ENCODE results near the gene FOXN3.
"Not testable (repeated sequence)": the region's sequence is repeated elsewhere in the genome, so short reads cannot be mapped to it uniquely, and the experiment has no call there.

Gene FOXN3

DNA sequence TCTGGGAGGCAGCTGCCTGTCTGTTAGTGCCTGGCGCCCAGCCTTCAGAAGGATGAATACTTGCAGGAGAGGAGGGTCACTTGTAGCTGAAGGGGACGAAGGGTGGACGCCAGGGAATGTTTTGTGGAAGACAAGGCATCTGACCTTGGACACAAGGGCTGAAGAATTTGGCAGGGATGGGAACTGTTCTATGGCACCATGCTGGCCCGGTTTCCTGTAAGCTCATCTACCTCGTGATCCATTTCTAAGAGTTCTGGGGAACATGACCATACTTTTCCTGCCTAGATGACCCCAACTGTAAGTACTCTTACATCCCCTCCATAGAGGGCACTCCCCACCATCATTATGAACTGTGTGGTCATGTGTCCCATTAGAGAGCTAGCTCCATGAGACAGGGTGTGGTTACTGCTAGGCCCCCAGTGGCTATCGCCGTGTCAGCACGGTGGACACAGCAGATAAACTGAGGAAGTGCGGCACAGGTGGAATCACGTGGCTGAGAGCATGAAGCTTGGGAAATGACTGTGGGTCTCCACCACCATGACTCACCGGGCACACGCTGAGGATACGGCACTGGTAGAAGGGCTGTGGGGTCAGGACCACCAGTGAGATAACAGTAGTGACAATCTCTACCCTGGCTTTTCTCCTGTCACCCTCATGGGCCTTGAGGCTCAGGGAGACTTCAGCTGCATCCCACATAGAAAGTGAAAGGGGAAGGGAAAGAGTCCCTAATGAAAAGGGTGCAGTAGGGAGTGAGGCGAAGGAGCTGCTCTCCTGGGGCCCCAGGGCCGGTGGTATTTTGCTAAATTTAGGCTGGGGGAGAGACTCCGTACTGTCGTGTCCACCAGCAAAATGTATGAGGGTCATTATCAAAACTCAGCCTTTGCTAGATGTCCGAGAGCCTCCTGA lies 252.6 kb downstream of the FOXN3 start:
- Histone ChIP-seq H2AFZ (ENCODE audit: low read depth, low read length) (no peak overlapping the region), H3K9me3 (ENCODE audit: low read length) (peaks cover 2% of the 10 kb centered on the region), H3K27me3 (ENCODE audit: insufficient read depth, low read length) (no peaks in the 10 kb centered on the region), H3K4me3 (ENCODE audit: low read length) (no peak overlapping the region), H3K4me1 (ENCODE audit: insufficient read depth, low read length) (no peaks in the 10 kb centered on the region), H3K36me3 (ENCODE audit: insufficient read depth, low read length) (peaks cover 15% of the 10 kb centered on the region)

DNA sequence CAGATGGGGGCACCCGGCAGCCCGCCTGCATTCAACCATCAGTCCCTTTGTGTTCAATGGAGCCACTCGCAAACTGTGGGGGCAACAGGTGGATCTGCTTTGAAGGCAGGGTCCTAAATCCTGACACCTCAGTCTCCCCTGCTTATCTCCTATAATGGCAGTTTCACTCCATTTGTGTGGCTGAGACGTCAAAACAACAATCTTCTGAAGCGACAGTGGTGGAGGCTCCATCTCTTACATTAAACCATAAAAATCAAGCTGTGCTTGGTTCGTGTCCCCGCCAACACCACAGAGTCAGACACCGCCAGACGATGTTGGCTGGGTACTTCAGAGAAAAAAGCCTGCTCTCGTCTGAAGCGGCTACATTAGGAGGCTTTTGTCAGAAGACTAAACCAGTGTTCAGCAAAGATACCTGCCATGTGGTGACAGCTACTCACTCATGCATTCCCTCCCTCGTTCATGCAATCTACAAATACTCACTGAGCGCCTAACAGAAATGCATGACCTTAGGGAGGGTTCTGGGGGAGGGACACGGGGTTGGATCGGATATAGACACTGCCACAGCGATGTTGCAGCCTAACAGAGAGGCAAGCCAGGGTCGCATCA lies 253.9 kb downstream of the FOXN3 start:
- Histone ChIP-seq H2AFZ (ENCODE audit: low read depth, low read length) (no peak overlapping the region), H3K9me3 (ENCODE audit: low read length) (peaks cover 2% of the 10 kb centered on the region), H3K36me3 (ENCODE audit: insufficient read depth, low read length) (peaks cover 15% of the 10 kb centered on the region), H3K4me1 (ENCODE audit: insufficient read depth, low read length) (no peaks in the 10 kb centered on the region), H3K27me3 (ENCODE audit: insufficient read depth, low read length) (no peaks in the 10 kb centered on the region), H3K4me3 (ENCODE audit: low read length) (no peak overlapping the region)

DNA sequence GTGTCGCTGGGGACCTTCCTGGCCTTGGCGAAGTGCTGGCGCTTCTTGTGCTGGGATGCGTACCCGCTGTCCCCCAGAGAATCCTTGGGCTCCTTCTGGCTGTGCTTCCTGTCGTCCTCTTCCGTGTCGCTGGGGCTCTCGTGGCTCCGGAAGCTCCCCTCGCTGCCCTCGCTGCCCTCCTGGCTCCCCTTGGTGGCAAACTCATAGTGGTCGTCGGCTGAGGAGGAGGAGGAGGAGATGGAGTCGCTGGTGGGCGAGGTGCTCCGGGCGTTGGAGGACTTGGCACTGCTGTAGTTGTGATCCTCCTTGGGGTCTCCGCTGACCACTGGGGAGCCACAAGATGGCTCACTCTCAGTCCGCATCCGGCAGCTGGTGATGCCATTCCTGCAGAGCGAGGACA lies 254.4 kb downstream of the FOXN3 start:
- H3K4me3 ChIP-seq (ENCODE audit: low read length), result no peak overlapping the region
- peaks cover 3% of the 10 kb centered on the region for H3K9me3 ChIP-seq (ENCODE audit: low read length)
- H3K27me3 ChIP-seq (ENCODE audit: insufficient read depth, low read length), result no peaks in the 10 kb centered on the region
- no peaks in the 10 kb centered on the region for H3K4me1 ChIP-seq (ENCODE audit: insufficient read depth, low read length)
- H3K36me3 ChIP-seq (ENCODE audit: insufficient read depth, low read length), result peaks cover 15% of the 10 kb centered on the region
- no peak overlapping the region for H2AFZ ChIP-seq (ENCODE audit: low read depth, low read length)

DNA sequence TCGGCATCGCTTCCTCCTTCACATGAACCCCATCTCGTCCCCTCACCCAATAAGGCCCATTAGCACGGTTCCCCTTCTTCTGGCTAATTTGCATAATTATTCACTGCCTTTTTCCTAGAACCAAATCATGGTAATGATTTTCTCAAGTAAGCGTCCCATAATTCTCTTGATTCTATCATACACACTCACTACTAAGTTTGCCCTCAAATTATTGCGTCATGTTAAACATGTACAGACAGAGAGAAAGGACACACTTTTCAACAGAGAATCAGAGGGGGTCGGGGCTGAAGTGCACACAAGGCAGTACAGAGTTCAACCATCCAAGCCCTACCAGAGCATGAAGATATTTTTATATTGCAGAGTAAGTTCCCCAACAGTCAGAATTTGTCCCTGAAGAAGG lies 256.6 kb downstream of the FOXN3 start:
- Histone ChIP-seq H2AFZ (ENCODE audit: low read depth, low read length) (no peak overlapping the region), H3K9me3 (ENCODE audit: low read length) (peaks cover 6% of the 10 kb centered on the region), H3K36me3 (ENCODE audit: insufficient read depth, low read length) (peaks cover 15% of the 10 kb centered on the region), H3K4me3 (ENCODE audit: low read length) (no peak overlapping the region), H3K27me3 (ENCODE audit: insufficient read depth, low read length) (no peaks in the 10 kb centered on the region), H3K4me1 (ENCODE audit: insufficient read depth, low read length) (no peaks in the 10 kb centered on the region)

DNA sequence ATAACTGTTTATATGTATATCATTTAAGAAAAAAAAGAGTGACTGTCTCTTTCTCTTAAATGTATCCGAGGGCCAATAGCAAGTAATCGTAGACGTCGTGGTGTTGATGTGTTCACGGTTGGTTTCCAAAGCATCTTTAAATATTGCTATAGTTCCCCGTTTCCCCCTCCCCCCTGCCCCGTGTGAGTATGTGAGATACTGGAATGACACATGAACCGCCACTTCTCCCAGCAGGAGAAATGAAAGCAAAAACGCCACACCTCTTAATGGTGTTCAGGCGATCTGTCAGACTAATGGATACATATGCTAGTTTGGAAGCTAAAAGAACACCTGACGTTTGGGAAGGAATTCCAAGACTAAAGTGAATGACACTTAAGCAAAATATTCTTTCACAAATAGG lies 258.3 kb downstream of the FOXN3 start:
- no peak overlapping the region for H3K4me3 ChIP-seq (ENCODE audit: low read length)
- no peak overlapping the region for H2AFZ ChIP-seq (ENCODE audit: low read depth, low read length)
- no peaks in the 10 kb centered on the region for H3K4me1 ChIP-seq (ENCODE audit: insufficient read depth, low read length)
- no peaks in the 10 kb centered on the region for H3K27me3 ChIP-seq (ENCODE audit: insufficient read depth, low read length)
- peaks cover 11% of the 10 kb centered on the region for H3K36me3 ChIP-seq (ENCODE audit: insufficient read depth, low read length)
- peaks cover 7% of the 10 kb centered on the region for H3K9me3 ChIP-seq (ENCODE audit: low read length)

DNA sequence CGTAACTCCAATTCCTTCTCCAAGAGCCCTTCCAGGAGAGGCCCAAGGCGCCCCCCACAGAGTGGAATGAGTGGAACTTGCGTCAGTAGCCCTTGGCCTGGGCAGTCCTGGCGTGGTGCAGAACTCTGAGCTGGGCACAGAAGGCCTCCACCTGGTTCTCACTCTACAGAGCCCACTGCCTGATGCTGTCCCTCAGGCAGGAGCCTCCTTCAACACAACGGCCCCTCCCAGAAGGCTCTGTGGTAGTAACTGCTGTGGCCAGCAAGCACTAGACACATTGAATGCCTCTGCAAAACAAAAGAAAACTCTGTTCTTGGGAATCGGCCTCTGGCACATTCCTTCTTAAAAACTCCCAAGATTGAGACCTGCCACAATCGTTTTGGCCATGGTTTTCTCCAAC lies 258.9 kb downstream of the FOXN3 start:
- H2AFZ ChIP-seq (ENCODE audit: low read depth, low read length); H3K27me3 ChIP-seq (ENCODE audit: insufficient read depth, low read length); H3K4me3 ChIP-seq (ENCODE audit: low read length); H3K4me1 ChIP-seq (ENCODE audit: insufficient read depth, low read length); H3K9me3 ChIP-seq (ENCODE audit: low read length): not testable (repeated sequence)
- H3K36me3 ChIP-seq (ENCODE audit: insufficient read depth, low read length), result peaks cover 11% of the 10 kb centered on the region

DNA sequence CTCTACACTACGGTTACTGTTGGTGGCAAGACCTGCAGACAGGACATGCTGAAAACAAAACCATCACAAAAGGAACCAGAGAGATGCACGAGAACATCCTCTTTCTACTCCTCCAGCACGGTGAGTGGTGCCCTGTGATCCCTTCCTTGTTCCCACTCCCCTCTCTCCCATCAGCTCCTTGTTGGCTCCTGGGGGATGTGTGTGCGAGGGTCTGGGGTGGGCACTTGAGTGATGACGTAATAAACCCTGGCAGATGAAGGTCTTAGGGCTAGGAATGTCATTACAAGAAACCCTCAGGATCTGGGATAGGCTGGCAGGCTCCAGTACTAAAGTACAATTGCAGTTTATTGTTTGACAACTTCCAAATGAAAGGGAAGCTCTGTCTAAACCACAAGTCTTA lies 261.5 kb downstream of the FOXN3 start:
- Histone ChIP-seq H3K27me3 (ENCODE audit: insufficient read depth, low read length) (no peaks in the 10 kb centered on the region), H3K9me3 (ENCODE audit: low read length) (peaks cover 6% of the 10 kb centered on the region), H2AFZ (ENCODE audit: low read depth, low read length) (no peak overlapping the region), H3K4me3 (ENCODE audit: low read length) (no peak overlapping the region), H3K36me3 (ENCODE audit: insufficient read depth, low read length) (no peaks in the 10 kb centered on the region), H3K4me1 (ENCODE audit: insufficient read depth, low read length) (no peaks in the 10 kb centered on the region)

DNA sequence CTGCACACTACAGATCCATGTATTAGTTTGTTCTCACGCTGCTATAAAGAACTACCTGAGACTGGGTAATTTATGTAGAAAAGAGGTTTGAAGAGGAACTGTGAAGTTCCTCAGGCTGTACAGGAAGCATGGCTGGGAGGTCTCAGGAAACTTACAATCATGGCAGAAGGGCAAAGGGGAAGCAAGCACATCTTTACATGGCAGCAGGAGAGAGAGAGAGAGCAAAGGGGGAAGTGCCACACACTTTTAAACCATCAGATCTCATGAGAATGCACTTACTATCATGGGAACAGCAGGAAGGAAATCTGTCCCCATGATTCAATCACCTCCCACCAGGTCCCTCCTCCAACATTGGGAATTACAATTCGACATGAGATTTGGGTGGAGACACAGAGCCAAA lies 265.3 kb downstream of the FOXN3 start:
- not testable (repeated sequence) for H3K4me3 ChIP-seq (ENCODE audit: low read length); H3K9me3 ChIP-seq (ENCODE audit: low read length); H3K36me3 ChIP-seq (ENCODE audit: insufficient read depth, low read length); H3K27me3 ChIP-seq (ENCODE audit: insufficient read depth, low read length); H3K4me1 ChIP-seq (ENCODE audit: insufficient read depth, low read length); H2AFZ ChIP-seq (ENCODE audit: low read depth, low read length)

DNA sequence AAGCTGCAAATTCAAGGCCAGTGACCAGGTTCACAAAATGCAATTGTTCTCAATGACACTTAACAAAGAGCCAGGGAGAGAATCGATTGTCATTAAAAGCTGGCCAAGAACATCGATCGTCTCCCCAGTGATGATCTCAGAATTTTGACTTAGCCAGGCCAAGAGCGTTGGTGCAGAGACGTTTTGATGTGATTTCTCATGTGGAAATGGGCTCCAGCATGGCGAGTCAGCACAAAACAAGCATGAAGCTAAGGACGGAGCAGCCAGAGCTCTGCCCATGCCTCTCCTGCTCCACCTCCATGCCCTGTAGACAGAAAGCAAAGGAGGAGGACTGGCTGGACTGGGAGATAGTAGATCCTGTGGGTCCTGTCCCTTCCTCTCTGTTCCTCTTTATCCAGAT lies 270.8 kb downstream of the FOXN3 start:
- no peaks in the 10 kb centered on the region for H3K27me3 ChIP-seq (ENCODE audit: insufficient read depth, low read length)
- H3K4me1 ChIP-seq (ENCODE audit: insufficient read depth, low read length), result no peaks in the 10 kb centered on the region
- H3K36me3 ChIP-seq (ENCODE audit: insufficient read depth, low read length), result no peaks in the 10 kb centered on the region
- H3K4me3 ChIP-seq (ENCODE audit: low read length), result no peak overlapping the region
- H3K9me3 ChIP-seq (ENCODE audit: low read length), result no peaks in the 10 kb centered on the region
- H2AFZ ChIP-seq (ENCODE audit: low read depth, low read length), result no peak overlapping the region

DNA sequence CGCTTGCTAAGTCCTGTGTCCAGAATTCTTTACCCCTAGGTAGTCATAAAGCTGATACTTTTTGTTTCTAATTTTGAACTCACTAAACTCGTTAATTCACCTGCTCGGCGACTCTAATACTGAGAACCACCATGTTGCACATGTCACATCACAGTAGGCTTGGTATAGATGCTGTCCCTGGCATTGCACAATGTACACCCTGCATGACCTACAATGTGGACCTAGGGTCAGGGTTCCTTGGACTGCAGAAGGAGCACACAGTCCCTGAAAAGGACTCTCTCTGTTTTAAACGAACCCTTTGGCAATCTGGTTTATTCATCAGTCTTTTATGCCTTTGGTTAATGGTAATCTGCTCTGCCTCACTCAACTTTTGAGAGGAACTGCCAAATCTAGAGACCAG lies 272.4 kb downstream of the FOXN3 start:
- Histone ChIP-seq H3K36me3 (ENCODE audit: insufficient read depth, low read length) (no peaks in the 10 kb centered on the region), H3K4me3 (ENCODE audit: low read length) (no peak overlapping the region), H3K9me3 (ENCODE audit: low read length) (no peaks in the 10 kb centered on the region), H3K4me1 (ENCODE audit: insufficient read depth, low read length) (peaks cover 11% of the 10 kb centered on the region), H2AFZ (ENCODE audit: low read depth, low read length) (no peak overlapping the region), H3K27me3 (ENCODE audit: insufficient read depth, low read length) (no peaks in the 10 kb centered on the region)

DNA sequence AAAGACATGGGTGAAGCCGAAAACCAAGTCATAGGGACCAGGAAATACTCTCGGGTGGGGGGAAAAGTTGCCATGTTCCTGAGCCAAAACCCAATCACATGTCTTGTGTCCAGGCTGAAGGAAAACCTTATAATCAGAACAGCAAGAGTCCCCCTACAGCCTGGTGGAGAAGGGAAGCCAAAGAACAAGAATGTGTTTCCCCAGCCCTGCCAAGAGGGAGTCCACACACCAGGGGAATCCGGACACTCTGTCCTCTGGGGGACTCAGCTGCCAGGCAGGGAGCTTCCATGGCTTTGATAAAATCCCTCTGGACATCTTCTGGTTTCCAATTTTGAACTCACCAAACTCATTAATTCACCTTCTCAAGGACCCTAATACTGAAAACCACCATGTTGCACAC lies 273.0 kb downstream of the FOXN3 start:
- H3K27me3 ChIP-seq (ENCODE audit: insufficient read depth, low read length), result no peaks in the 10 kb centered on the region
- no peak overlapping the region for H2AFZ ChIP-seq (ENCODE audit: low read depth, low read length)
- no peaks in the 10 kb centered on the region for H3K9me3 ChIP-seq (ENCODE audit: low read length)
- H3K4me3 ChIP-seq (ENCODE audit: low read length), result no peak overlapping the region
- no peaks in the 10 kb centered on the region for H3K36me3 ChIP-seq (ENCODE audit: insufficient read depth, low read length)
- H3K4me1 ChIP-seq (ENCODE audit: insufficient read depth, low read length), result peaks cover 15% of the 10 kb centered on the region

DNA sequence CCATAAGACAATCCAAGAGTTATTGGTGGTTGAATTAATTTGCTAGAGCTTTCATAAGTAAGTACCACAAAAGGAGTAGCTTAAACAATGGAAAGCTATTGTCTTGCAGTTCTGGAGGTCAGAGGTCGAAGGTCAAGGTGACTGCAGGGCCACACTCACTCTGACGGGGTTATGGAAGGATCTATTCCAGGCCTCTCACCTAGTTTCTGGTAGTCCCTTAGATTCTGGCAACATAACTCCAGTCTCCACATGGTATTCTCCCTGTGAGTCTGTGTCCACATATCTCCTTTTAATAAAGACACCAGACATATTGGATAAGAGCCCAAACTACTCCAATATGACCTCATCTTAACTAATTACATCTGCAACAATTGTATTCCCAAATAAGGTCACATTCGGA lies 273.4 kb downstream of the FOXN3 start:
- no peak overlapping the region for H2AFZ ChIP-seq (ENCODE audit: low read depth, low read length)
- H3K36me3 ChIP-seq (ENCODE audit: insufficient read depth, low read length), result no peaks in the 10 kb centered on the region
- H3K4me3 ChIP-seq (ENCODE audit: low read length), result no peak overlapping the region
- no peaks in the 10 kb centered on the region for H3K9me3 ChIP-seq (ENCODE audit: low read length)
- H3K4me1 ChIP-seq (ENCODE audit: insufficient read depth, low read length), result peaks cover 15% of the 10 kb centered on the region
- no peaks in the 10 kb centered on the region for H3K27me3 ChIP-seq (ENCODE audit: insufficient read depth, low read length)

DNA sequence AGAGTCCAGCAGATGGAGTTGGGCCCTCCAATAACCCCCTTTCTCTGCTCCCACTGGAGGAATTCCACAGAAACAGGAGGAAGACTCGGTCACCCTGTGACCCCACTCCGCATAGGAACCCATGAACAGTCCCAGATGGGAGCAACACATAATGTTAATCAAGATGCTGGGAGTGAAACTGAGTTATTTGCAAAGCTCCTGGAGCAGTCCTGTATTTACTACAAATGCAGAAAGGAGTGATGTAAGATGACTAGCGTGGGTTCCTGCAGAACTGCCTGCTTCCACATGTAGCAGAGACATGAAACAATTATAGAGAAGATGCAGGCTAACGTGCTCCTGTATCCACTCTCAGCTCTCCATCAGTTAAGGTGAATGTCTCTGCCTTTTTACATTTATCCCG lies 274.7 kb downstream of the FOXN3 start:
- Histone ChIP-seq H3K4me1 (ENCODE audit: insufficient read depth, low read length) (peaks cover 15% of the 10 kb centered on the region), H3K9me3 (ENCODE audit: low read length) (peaks cover 4% of the 10 kb centered on the region), H3K27me3 (ENCODE audit: insufficient read depth, low read length) (no peaks in the 10 kb centered on the region), H3K4me3 (ENCODE audit: low read length) (no peak overlapping the region), H2AFZ (ENCODE audit: low read depth, low read length) (no peak overlapping the region), H3K36me3 (ENCODE audit: insufficient read depth, low read length) (no peaks in the 10 kb centered on the region)
